ENCODE measurements around the gene AFAP1. TPM values are rescaled to one million over a fixed set of nuclear protein-coding genes. Genes with fewer than 3 reads are reported as not detected.

Gene AFAP1
- total RNA-seq, 4 donors from 2014 or later: 25.1 to 56.9 (median 26.4) TPM

DNA sequence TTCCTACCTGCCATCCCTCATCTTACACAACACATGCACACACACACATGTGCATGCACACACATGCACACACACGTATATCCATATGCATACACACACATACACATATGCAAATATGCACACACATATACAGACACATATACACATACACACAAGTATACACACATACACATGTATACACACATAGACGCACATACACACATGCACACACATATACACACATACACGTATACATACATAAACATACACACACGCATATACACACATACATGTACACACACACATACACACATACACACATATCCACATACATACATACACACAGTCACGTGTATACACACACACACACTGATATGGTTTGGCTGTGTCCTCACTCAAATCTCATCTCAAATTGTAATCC lies 37.0 kb upstream of the AFAP1 start:
- peaks cover 16 to 62% (median 50%) of the 10 kb centered on the region in 4 donors for H3K4me1 ChIP-seq
- no peak for DNase-seq
- no peaks in the 10 kb centered on the region for H3K9me3 ChIP-seq
- H3K27ac ChIP-seq: peak overlapping the region in 3 of 4 donors; percentile 79 to 89 (median 86)
- TF ChIP-seq, protein P1, sequence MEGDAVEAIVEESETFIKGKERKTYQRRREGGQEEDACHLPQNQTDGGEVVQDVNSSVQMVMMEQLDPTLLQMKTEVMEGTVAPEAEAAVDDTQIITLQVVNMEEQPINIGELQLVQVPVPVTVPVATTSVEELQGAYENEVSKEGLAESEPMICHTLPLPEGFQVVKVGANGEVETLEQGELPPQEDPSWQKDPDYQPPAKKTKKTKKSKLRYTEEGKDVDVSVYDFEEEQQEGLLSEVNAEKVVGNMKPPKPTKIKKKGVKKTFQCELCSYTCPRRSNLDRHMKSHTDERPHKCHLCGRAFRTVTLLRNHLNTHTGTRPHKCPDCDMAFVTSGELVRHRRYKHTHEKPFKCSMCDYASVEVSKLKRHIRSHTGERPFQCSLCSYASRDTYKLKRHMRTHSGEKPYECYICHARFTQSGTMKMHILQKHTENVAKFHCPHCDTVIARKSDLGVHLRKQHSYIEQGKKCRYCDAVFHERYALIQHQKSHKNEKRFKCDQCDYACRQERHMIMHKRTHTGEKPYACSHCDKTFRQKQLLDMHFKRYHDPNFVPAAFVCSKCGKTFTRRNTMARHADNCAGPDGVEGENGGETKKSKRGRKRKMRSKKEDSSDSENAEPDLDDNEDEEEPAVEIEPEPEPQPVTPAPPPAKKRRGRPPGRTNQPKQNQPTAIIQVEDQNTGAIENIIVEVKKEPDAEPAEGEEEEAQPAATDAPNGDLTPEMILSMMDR (IDR thresholded peaks at IDR 0.05): no peak
- TF ChIP-seq POLR2AphosphoS5 (IDR thresholded peaks at IDR 0.05): no peak
- no peak for TF ChIP-seq EP300 (IDR thresholded peaks at IDR 0.05; ENCODE audit: low read depth)
- no peak for TF ChIP-seq POLR2A (IDR thresholded peaks at IDR 0.05)
- no peaks in the 10 kb centered on the region for H3K36me3 ChIP-seq
- no peaks in the 10 kb centered on the region for H3K27me3 ChIP-seq
- H3K4me3 ChIP-seq: no peak overlapping the region
- intact Hi-C loops (cut with DNase I; ENCODE audit: low total_unique reads): no loop called here
- WGBS, 2 donors (ENCODE audit: low coverage in 1 of 2): 86 to 90% methylated on average over 4 to 5 of the region's 5 CpGs
- in situ Hi-C loops (cut with MboI; ENCODE audit: low pct_ligation_motif_present in 1 of 4, low pct_unique_long_range_greater_than_20kb in 1 of 4, low sequenced_read_pairs in 3 of 4): no loop called here

DNA sequence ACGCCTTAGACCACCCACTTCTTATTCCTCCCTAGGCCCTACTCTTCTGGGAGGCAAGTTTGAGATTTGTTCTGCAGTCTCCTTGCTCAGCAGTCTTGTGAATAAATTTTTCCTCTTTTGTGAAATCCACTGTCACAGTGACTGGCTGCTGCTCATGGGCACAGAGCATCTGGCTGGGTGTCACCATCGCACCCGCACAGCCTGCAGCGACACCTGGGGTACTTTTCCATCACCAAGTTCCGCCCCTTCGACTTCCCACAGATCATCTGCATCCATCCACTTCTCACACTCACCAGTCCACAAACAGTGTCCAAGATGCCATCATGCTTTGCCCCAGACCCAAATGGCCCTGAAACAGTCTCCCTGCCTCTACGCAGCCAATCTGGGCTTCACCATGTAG lies 36.4 kb upstream of the AFAP1 start:
- 95 to 96% methylated on average over 4 to 7 of the region's 7 CpGs for WGBS, 2 donors (ENCODE audit: low coverage in 1 of 2)
- Histone ChIP-seq H3K4me3 (no peak overlapping the region), H3K4me1 (peaks cover 20 to 62% (median 52%) of the 10 kb centered on the region in 4 donors), H3K9me3 (no peaks in the 10 kb centered on the region), H3K36me3 (no peaks in the 10 kb centered on the region), H3K27ac (no peak overlapping the region), H3K27me3 (no peaks in the 10 kb centered on the region)
- intact Hi-C loops (cut with DNase I; ENCODE audit: low total_unique reads): no loop called here
- in situ Hi-C loops (cut with MboI; ENCODE audit: low pct_ligation_motif_present in 1 of 4, low pct_unique_long_range_greater_than_20kb in 1 of 4, low sequenced_read_pairs in 3 of 4): no loop called here
- TF ChIP-seq POLR2AphosphoS5 (IDR thresholded peaks at IDR 0.05) (no peak), POLR2A (IDR thresholded peaks at IDR 0.05) (no peak), EP300 (IDR thresholded peaks at IDR 0.05; ENCODE audit: low read depth) (no peak)
- TF ChIP-seq, protein P1 (IDR thresholded peaks at IDR 0.05): no peak
- DNase-seq: no peak

DNA sequence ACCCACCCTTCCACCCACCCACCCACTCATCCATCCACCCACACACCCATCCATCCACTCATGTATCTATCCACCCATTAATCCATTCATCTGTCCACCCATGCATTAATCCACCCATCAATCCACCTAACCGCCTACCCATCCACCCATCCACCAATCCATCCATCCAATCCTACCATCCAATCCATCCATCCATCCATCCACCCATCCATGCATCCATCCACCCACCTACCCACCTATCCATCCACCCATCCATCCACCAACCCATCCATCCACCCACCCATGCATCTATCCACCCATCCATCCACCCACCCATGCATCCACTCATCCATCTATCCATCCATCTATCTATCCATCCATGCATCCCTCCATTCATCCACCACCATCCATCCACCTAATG lies 34.8 kb upstream of the AFAP1 start:
- Histone ChIP-seq H3K4me1 (peaks cover 36 to 68% (median 61%) of the 10 kb centered on the region in 4 donors), H3K27me3 (no peaks in the 10 kb centered on the region), H3K27ac (no peak overlapping the region), H3K4me3 (no peak overlapping the region), H3K36me3 (no peaks in the 10 kb centered on the region), H3K9me3 (no peaks in the 10 kb centered on the region)
- intact Hi-C loops (cut with DNase I; ENCODE audit: low total_unique reads) (no loop called here), in situ Hi-C loops (cut with MboI; ENCODE audit: low pct_ligation_motif_present in 1 of 4, low pct_unique_long_range_greater_than_20kb in 1 of 4, low sequenced_read_pairs in 3 of 4) (no loop called here)
- no peak for TF ChIP-seq POLR2AphosphoS5 (IDR thresholded peaks at IDR 0.05)
- TF ChIP-seq, protein P1 (IDR thresholded peaks at IDR 0.05): no peak
- WGBS, 2 donors (ENCODE audit: low coverage in 1 of 2): 100% methylated on average over 1 of the region's 1 CpG
- no peak for DNase-seq

DNA sequence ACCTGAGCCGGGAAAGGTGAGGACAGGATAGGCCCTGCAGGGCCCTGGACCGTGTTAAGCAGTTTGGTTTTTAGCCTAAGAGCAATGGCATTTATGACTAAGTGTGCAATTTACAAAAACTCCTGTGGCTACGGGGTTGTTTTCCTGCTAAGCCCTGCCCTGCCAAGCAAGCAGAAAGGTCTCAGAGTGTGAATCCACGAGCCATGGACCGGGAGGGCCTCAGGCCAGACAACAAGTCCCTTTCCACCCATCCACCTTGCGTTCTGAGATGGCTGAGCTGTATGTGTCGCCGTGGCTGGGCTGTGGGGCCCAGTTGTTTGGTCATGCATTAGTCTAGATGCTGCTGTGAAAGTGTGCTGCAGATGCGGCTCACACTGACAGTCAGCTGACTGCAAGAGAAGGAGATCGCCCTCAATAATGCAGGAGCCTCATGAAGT lies 33.9 kb upstream of the AFAP1 start:
- WGBS, 2 donors (ENCODE audit: low coverage in 1 of 2): 20 to 36% methylated on average over 4 to 10 of the region's 10 CpGs
- H3K4me3 ChIP-seq: no peak overlapping the region
- TF ChIP-seq, protein P1 (IDR thresholded peaks at IDR 0.05): no peak
- TF ChIP-seq EP300 (IDR thresholded peaks at IDR 0.05; ENCODE audit: low read depth) (no peak), POLR2A (IDR thresholded peaks at IDR 0.05) (no peak), POLR2AphosphoS5 (IDR thresholded peaks at IDR 0.05) (no peak)
- in situ Hi-C loops (cut with MboI; ENCODE audit: low pct_ligation_motif_present in 1 of 4, low pct_unique_long_range_greater_than_20kb in 1 of 4, low sequenced_read_pairs in 3 of 4): no loop called here
- H3K27ac ChIP-seq: peak overlapping the region; percentile 79 to 90 (median 84)
- no peaks in the 10 kb centered on the region for H3K36me3 ChIP-seq
- intact Hi-C loops (cut with DNase I; ENCODE audit: low total_unique reads): no loop called here
- no peaks in the 10 kb centered on the region for H3K9me3 ChIP-seq
- no peak for DNase-seq
- peaks cover 34 to 68% (median 60%) of the 10 kb centered on the region in 4 donors for H3K4me1 ChIP-seq
- H3K27me3 ChIP-seq: no peaks in the 10 kb centered on the region

Measured in transverse colon (tissue), 4 donors.